ENCODE measurements around the gene SLC26A9. TPM values are rescaled to one million over a fixed set of nuclear protein-coding genes. Genes with fewer than 3 reads are reported as not detected.

SLC26A9 gene
- total and polyA plus RNA-seq, 10 of the 15 experiments (the other 5 are each of a cell fraction or from before 2014, with no cell fraction given): 0.09 to 0.40 (median 0.17) TPM

DNA sequence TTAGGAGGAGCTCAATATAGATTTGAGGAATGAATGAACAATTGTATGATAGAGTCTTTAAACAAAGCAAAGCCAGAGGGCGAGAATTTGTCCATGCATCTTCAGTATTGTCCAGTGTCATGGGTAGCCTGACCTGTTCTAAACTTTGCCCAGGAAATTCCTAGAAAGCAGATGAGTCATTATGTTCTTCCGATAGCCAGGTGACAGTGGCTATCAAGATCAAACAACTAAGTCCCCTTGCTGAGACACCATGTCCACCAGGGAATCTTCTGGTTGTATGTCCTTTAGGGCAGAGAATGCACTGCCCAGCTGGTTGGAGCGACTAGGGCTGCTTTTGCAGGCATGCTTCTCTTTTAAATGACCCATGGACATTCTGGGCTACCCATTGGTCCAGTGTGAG, 1.8 kb upstream of the SLC26A9 start (continued):
- no peak for TF ChIP-seq HDAC6 (IDR thresholded peaks at IDR 0.05; ENCODE audit: unreplicated experiment)

DNA sequence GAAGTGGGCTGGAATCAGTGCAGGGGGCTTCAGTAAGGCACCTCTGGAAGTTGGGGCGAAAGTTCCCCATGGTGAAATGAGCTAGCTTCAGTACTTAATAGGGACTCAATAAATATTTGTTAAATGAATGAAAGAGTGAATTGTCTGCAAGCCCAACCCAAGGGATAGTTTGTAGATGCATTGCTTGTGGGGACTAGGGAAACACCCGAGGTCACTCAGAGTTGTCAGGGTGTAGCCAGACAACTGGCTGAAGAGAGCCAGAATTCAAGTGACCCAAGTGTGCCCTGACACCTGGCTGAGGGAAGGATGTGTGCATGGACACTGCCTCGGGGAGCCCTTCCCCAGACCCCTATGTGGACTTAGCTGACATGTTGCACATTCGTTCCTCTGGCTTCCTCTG, 1.3 kb upstream of the SLC26A9 start:
- no peak overlapping the region for H3K4me3 ChIP-seq
- no peaks in the 10 kb centered on the region for H4K20me1 ChIP-seq (ENCODE audit: control insufficient read depth, insufficient read depth)
- no peaks in the 10 kb centered on the region for H3K9me3 ChIP-seq (replicated peaks; ENCODE audit: control insufficient read depth, insufficient read depth, low read length)
- no peak overlapping the region for H3K4me2 ChIP-seq (ENCODE audit: control insufficient read depth, insufficient read depth)
- no TSS peak for BruUV-seq (replicated peaks)
- no peaks in the 10 kb centered on the region for H3K36me3 ChIP-seq (ENCODE audit: control insufficient read depth in 2 of 2, insufficient read depth in 2 of 2, low read length in 1 of 2)
- ChIA-PET POLR2A (no interaction called here), CTCF (interaction anchor here (0.9 kb wide), 1 partner anchor 10 kb away, joined by 3 read pairs; no protein-coding TSS in a partner anchor), RAD21 (ENCODE audit: unreplicated experiment) (interaction anchor here (1.4 to 1.6 kb wide), 2 partner anchors 25 to 286 kb away, joined by 3 read pairs; no protein-coding TSS in a partner anchor), SMC1A (ENCODE audit: uncharacterized antibody, unreplicated experiment) (interaction anchor here (1.6 to 1.9 kb wide), 2 partner anchors 17 to 153 kb away, joined by 4 read pairs; no protein-coding TSS in a partner anchor)
- no peaks in the 10 kb centered on the region for H3K4me1 ChIP-seq (ENCODE audit: control insufficient read depth, insufficient read depth, low read length)
- H3K9ac ChIP-seq (ENCODE audit: control insufficient read depth, insufficient read depth, low read length): no peak overlapping the region
- ATAC-seq: no peak
- no peak overlapping the region for H3K27ac ChIP-seq (ENCODE audit: control insufficient read depth, insufficient read depth)
- FAIRE-seq: no peak
- 3% methylated on average over 4 of the region's 4 CpGs for WGBS (ENCODE audit: insufficient coverage, insufficient replicate concordance, low lambda C conversion rate, missing lambda C conversion rate)
- no peaks in the 10 kb centered on the region for H3K79me2 ChIP-seq (ENCODE audit: control insufficient read depth, insufficient read depth, low read length)
- H3K27me3 ChIP-seq (replicated peaks in 1 of 2; ENCODE audit: control insufficient read depth in 2 of 2, insufficient read depth in 2 of 2, low read length in 1 of 2): peaks cover 0 to 6% of the 10 kb centered on the region in 2 experiments; a peak in 2 of 4 replicates
- in situ Hi-C loops (cut with MboI) (no loop called here), intact Hi-C loops (cut with micrococcal nuclease; ENCODE audit: unreplicated experiment) (no loop called here)
- no peak for TF ChIP-seq RBBP5 (conservative IDR thresholded peaks at IDR 0.05)
- TF ChIP-seq NBN (IDR thresholded peaks at IDR 0.05): no peak
- TF ChIP-seq EED (IDR thresholded peaks at IDR 0.05; ENCODE audit: low read depth): no peak
- TF ChIP-seq, protein P1, sequence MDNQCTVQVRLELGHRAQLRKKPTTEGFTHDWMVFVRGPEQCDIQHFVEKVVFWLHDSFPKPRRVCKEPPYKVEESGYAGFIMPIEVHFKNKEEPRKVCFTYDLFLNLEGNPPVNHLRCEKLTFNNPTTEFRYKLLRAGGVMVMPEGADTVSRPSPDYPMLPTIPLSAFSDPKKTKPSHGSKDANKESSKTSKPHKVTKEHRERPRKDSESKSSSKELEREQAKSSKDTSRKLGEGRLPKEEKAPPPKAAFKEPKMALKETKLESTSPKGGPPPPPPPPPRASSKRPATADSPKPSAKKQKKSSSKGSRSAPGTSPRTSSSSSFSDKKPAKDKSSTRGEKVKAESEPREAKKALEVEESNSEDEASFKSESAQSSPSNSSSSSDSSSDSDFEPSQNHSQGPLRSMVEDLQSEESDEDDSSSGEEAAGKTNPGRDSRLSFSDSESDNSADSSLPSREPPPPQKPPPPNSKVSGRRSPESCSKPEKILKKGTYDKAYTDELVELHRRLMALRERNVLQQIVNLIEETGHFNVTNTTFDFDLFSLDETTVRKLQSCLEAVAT (IDR thresholded peaks at IDR 0.05): no peak
- no peak for TF ChIP-seq KLF5 (IDR thresholded peaks at IDR 0.05; ENCODE audit: partially characterized antibody)
- TF ChIP-seq, protein P2, sequence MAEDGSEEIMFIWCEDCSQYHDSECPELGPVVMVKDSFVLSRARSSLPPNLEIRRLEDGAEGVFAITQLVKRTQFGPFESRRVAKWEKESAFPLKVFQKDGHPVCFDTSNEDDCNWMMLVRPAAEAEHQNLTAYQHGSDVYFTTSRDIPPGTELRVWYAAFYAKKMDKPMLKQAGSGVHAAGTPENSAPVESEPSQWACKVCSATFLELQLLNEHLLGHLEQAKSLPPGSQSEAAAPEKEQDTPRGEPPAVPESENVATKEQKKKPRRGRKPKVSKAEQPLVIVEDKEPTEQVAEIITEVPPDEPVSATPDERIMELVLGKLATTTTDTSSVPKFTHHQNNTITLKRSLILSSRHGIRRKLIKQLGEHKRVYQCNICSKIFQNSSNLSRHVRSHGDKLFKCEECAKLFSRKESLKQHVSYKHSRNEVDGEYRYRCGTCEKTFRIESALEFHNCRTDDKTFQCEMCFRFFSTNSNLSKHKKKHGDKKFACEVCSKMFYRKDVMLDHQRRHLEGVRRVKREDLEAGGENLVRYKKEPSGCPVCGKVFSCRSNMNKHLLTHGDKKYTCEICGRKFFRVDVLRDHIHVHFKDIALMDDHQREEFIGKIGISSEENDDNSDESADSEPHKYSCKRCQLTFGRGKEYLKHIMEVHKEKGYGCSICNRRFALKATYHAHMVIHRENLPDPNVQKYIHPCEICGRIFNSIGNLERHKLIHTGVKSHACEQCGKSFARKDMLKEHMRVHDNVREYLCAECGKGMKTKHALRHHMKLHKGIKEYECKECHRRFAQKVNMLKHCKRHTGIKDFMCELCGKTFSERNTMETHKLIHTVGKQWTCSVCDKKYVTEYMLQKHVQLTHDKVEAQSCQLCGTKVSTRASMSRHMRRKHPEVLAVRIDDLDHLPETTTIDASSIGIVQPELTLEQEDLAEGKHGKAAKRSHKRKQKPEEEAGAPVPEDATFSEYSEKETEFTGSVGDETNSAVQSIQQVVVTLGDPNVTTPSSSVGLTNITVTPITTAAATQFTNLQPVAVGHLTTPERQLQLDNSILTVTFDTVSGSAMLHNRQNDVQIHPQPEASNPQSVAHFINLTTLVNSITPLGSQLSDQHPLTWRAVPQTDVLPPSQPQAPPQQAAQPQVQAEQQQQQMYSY (CRISPR knock-in tag; IDR thresholded peaks at IDR 0.05): no peak
- TF ChIP-seq SUZ12 (IDR thresholded peaks at IDR 0.05; ENCODE audit: unreplicated experiment): no peak
- no peak for TF ChIP-seq SMARCA5 (IDR thresholded peaks at IDR 0.05)
- no peak for TF ChIP-seq GABPA (IDR thresholded peaks at IDR 0.05; ENCODE audit: low read depth)
- H2AFZ ChIP-seq (ENCODE audit: control insufficient read depth, low read depth, low read length): no peak overlapping the region
- no peak for DNase-seq (ENCODE audit: low read depth, low spot score)
